ENCODE results near the gene XYLT1. TPM values are rescaled to one million over a fixed set of nuclear protein-coding genes. Genes with fewer than 3 reads are reported as not detected.
"Not testable (repeated sequence)": the region's sequence is repeated elsewhere in the genome, so short reads cannot be mapped to it uniquely, and the experiment has no call there.

Gene XYLT1
- polyA plus RNA-seq, 3 donors from 2014 or later: 0.79 to 6.2 (median 3.3) TPM

DNA sequence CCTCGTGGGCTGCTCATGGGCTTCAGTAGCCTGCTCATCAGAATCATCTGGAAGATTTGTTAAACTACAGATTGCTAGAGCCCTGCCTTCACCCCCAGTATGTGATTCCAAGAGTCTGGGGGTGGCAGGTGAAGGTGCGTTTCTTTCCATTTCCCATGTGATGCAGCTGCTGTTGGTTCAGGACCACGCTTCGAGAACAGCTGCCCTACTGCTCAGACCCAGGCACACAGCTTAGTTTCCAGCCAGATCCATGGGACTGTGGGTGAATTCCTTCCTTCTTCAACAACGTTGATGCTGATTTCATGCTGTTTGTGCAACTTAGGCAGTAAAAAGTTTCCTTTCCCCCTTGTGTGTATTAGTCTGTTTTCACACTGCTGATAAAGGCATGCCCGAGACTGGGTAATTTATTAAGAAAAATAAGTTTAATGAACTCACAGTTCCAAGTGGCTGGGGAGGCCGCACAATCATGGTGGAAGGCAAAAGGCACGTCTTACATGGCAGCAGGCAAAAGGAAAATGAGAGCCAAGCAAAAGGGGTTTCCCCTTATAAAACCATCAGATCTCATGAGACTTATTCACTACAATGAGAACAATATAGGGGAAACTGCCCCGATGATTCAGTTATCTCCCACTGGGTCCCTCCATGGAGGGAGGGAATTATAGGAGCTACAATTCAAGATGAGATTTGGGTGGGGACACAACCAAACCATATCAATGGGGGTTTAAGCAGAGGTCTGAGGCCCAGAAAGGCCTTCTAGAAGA, 159.2 kb downstream of the XYLT1 start:
- peak overlapping the region in 5 of 6 donors; percentile 65 to 91 (median 82) for H3K27ac Mint-ChIP-seq
- H3K27me3 Mint-ChIP-seq (ENCODE audit: low read depth in 3 of 3): no peaks in the 10 kb centered on the region
- DNase-seq: no peak
- H3K4me1 Mint-ChIP-seq: peaks cover 48 to 70% of the 10 kb centered on the region in 2 donors
- H3K36me3 Mint-ChIP-seq: peaks cover 0 to 4% (median 4%) of the 10 kb centered on the region in 3 donors
- no peaks in the 10 kb centered on the region for H3K9me3 Mint-ChIP-seq
- H3K4me3 Mint-ChIP-seq: peak overlapping the region in 4 of 5 donors; percentile 7 to 46 (median 24)

DNA sequence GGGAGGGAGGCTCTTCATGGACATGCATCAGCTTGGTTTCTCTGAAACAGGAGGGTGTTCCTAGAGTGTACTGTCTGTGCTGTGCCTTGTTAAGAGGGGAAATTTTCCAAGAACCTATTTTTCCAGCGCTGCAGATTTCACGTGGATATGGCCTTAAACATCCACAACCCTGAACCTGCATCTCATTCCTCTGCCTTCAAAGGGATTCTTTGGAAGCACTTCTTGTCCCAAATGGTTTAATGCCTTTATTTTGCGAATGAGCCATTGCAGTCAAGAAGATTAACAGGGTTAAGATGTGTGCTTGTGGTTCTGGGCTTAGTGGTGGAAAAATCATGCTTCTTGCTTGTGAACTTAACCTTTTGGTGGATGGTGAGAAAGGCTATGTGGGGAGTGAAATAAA, 161.2 kb downstream of the XYLT1 start:
- H3K27me3 Mint-ChIP-seq (ENCODE audit: low read depth in 3 of 3): no peaks in the 10 kb centered on the region
- peaks cover 0 to 4% (median 4%) of the 10 kb centered on the region in 3 donors for H3K36me3 Mint-ChIP-seq
- peak overlapping the region in 1 of 6 donors; percentile 23 for H3K27ac Mint-ChIP-seq
- DNase-seq: no peak
- H3K4me1 Mint-ChIP-seq: peaks cover 45 to 62% of the 10 kb centered on the region in 2 donors
- no peaks in the 10 kb centered on the region for H3K9me3 Mint-ChIP-seq
- no peak overlapping the region for H3K4me3 Mint-ChIP-seq

DNA sequence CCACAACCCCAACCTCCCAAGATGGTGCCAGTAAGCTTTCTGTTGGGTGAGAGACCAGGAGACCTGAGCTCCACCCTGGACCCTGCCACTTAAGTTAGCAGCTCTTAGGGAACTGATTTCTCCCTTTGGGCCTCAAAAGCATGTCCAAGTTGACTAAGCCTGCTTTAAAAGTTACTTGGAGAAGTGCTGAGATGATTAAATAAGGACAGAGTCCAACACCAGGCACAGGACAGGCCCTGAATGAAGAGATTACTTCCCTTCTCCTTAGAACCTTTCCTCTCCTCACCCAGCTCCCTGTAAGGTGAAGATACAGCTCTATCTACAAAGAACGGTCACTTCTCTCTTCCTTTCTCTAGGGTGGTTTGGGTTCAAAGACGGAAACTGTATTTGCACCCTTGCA, 162.6 kb downstream of the XYLT1 start:
- H3K9me3 Mint-ChIP-seq: no peaks in the 10 kb centered on the region
- H3K27ac Mint-ChIP-seq: no peak overlapping the region
- peaks cover 41 to 60% of the 10 kb centered on the region in 2 donors for H3K4me1 Mint-ChIP-seq

DNA sequence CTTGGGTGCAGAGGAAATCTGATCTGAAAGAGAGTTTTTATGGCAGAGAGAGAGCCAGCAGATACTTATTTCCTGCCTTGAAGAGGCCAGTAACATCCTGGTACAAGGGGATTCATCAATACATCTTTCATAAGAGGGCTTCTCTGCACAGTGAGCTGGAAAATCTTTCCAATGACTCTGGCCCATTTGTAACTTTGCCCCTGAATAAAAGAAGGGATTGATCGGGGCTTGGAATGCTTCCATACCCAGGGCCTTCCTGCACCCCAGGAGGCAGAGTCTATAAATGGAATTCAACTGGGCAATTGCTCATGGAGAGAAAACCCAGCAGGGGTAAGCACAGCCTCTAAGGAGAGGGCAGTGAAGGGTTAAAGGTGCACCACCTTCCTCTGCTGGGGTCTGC, 163.3 kb downstream of the XYLT1 start:
- H3K4me3 Mint-ChIP-seq: no peak overlapping the region
- H3K27ac Mint-ChIP-seq: no peak overlapping the region
- no peaks in the 10 kb centered on the region for H3K27me3 Mint-ChIP-seq (ENCODE audit: low read depth in 3 of 3)
- peaks cover 0 to 4% (median 4%) of the 10 kb centered on the region in 3 donors for H3K36me3 Mint-ChIP-seq
- peaks cover 41 to 60% of the 10 kb centered on the region in 2 donors for H3K4me1 Mint-ChIP-seq
- H3K9me3 Mint-ChIP-seq: no peaks in the 10 kb centered on the region
- DNase-seq: no peak

More for the DNA sequence above, 162.6 kb downstream of the XYLT1 start:
- H3K4me3 Mint-ChIP-seq: no peak overlapping the region
- H3K27me3 Mint-ChIP-seq (ENCODE audit: low read depth in 3 of 3): no peaks in the 10 kb centered on the region
- peaks cover 0 to 4% (median 4%) of the 10 kb centered on the region in 3 donors for H3K36me3 Mint-ChIP-seq
- DNase-seq: no peak

DNA sequence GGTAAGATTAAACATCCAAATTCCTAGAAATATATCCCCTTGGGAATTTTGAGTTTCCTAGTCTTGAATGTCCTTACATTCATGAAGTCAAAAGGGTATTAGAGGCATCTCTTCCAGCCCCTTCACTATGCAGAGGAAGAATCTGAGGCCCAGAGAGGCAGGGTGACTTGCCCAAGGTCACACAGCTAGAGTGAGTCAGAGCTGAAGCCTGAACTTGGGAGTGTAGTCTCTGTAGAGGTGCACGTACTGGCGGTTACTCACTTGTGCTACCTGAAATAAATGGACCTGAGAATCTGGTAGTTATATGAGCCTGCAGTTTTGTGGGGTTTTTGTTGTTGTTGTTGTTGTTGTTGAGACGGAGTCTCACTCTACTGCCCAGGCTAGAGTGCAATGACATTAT, 164.0 kb downstream of the XYLT1 start:
- Mint-ChIP-seq H3K4me1 (peaks cover 39 to 60% of the 10 kb centered on the region in 2 donors), H3K27me3 (ENCODE audit: low read depth in 3 of 3) (no peaks in the 10 kb centered on the region), H3K27ac (no peak overlapping the region)

DNA sequence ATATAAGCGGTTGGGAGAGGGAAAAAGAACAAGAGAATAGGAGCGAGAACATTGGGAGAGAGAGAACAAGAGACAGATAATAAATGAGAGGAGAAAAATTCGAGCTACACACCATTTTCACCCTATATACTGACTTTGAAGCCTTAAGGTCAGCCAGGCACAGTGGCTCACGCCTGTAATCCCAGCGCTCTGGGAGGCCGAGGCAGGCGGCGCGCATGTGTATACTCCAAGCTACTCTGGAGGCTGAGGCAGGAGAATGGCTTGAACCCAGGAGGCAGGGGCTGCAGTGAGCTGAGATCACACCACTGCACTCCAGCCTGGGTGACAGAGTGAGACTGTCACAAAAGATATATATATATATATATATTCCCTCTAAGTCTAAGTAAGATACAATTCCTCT, 164.5 kb downstream of the XYLT1 start:
- Mint-ChIP-seq H3K27ac (peak overlapping the region in 3 of 6 donors; percentile 8 to 23 (median 17)), H3K4me1 (peaks cover 37 to 58% of the 10 kb centered on the region in 2 donors)
- H3K36me3 Mint-ChIP-seq; DNase-seq; H3K9me3 Mint-ChIP-seq; H3K4me3 Mint-ChIP-seq; H3K27me3 Mint-ChIP-seq (ENCODE audit: low read depth in 3 of 3): not testable (repeated sequence)

More for the DNA sequence above, 164.0 kb downstream of the XYLT1 start:
- H3K36me3 Mint-ChIP-seq: peaks cover 0 to 4% (median 4%) of the 10 kb centered on the region in 3 donors
- no peak for DNase-seq
- no peak overlapping the region for H3K4me3 Mint-ChIP-seq
- H3K9me3 Mint-ChIP-seq: no peaks in the 10 kb centered on the region

DNA sequence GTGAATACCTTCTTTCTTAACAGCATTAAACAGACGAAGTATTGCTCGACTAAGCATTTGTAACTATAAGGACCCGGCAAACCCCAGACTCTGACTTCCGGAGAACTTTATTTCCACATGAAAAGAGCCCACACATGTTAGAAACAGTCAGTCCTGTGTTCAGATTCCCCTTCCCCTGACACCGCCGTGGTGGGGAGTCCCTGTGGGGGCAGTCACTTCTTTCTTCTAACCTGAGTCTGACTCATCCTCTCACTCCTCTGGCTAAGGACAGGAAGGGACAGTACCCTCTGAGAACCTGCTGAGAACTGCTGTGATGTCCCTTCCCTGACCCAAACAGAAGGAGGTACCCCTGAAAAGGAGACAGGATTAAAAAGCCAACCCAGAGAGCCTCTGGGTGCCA, 165.1 kb downstream of the XYLT1 start:
- no peaks in the 10 kb centered on the region for H3K9me3 Mint-ChIP-seq
- H3K4me3 Mint-ChIP-seq: no peak overlapping the region
- peaks cover 33 to 53% of the 10 kb centered on the region in 2 donors for H3K4me1 Mint-ChIP-seq
- no peaks in the 10 kb centered on the region for H3K27me3 Mint-ChIP-seq (ENCODE audit: low read depth in 3 of 3)
- H3K36me3 Mint-ChIP-seq: peaks cover 0 to 4% (median 4%) of the 10 kb centered on the region in 3 donors
- peak overlapping the region in 3 of 6 donors; percentile 8 to 30 (median 23) for H3K27ac Mint-ChIP-seq
- DNase-seq: peak in 1 of 3 donors; percentile 17

DNA sequence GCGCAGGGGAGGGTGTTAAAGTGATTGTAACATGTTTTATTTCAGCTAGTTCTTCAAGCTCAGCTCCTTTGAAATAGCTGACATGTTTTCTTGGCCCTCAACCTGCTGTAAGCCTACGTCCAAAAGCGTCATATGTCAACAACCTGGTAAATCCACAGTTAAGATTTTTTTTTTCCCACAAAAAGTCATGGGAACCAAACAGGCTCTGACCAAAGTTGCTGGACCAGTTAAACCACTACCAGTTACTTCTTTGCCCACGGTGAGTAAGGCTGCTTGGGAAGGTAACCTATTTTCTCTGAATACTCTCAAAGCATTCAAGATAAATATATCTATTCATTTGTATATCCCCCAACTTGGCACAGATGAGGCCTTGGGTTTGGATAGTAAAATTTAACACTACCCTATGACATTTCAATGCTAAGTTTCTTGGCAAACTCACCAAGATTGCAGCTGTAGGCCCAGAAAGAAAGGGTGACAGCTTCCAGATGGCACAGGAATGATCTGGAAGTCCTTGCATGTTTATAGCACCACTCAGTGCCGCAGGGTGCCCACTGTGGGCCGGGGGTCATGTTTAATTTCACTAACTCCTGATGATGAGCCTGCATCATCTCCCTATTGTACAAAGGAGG, 166.2 kb downstream of the XYLT1 start:
- Mint-ChIP-seq H3K9me3 (no peaks in the 10 kb centered on the region), H3K4me1 (peaks cover 35 to 49% of the 10 kb centered on the region in 2 donors), H3K4me3 (no peak overlapping the region), H3K27ac (peak overlapping the region in 1 of 6 donors; percentile 34), H3K27me3 (ENCODE audit: low read depth in 3 of 3) (no peaks in the 10 kb centered on the region), H3K36me3 (peaks cover 0 to 4% (median 0%) of the 10 kb centered on the region in 3 donors)
- DNase-seq: no peak

DNA sequence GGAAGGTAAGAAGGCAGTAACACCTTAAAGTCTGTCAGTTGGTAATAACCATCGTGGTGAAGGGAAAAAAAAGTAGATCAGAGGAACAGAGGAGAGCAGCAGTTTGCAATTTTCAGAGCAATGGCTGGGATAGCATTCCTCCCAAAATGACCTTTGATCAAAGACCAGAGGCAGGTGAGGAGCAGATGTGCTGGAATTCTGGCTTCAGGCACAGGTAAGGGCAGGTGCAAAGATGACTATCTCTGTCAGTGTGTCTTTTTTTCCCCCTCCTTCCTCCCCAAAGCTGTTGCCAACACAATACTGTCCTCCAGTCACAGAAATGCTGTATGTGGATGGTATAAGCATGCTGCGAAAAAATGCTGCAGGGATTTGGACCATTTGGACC, 166.7 kb downstream of the XYLT1 start:
- Mint-ChIP-seq H3K27ac (peak overlapping the region in 2 of 6 donors; percentile 28 to 52), H3K9me3 (no peaks in the 10 kb centered on the region), H3K36me3 (peaks cover 0 to 1% (median 0%) of the 10 kb centered on the region in 3 donors), H3K27me3 (ENCODE audit: low read depth in 3 of 3) (no peaks in the 10 kb centered on the region), H3K4me3 (no peak overlapping the region), H3K4me1 (peaks cover 33 to 49% of the 10 kb centered on the region in 2 donors)
- DNase-seq: no peak

DNA sequence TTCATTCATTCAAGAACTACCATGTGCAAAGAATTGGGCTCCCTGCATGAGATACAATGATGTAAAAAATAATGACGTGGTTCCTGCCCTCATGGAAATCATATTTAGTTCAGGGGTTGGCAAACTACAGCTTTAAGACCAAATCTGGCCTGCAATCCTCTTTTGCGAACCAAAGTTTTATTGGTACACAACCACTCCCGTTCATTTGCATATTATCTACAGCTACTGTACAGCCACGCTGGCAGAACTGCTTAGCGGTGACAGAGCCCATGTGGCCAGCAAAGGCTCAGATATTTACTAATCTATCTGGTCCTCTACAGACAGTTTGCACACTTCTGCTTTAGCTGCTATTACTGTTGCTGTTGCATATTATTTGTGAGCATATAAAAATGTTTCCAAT, 167.7 kb downstream of the XYLT1 start:
- no peak for DNase-seq
- peaks cover 32 to 51% of the 10 kb centered on the region in 2 donors for H3K4me1 Mint-ChIP-seq
- H3K4me3 Mint-ChIP-seq: no peak overlapping the region
- H3K36me3 Mint-ChIP-seq: no peaks in the 10 kb centered on the region
- no peaks in the 10 kb centered on the region for H3K27me3 Mint-ChIP-seq (ENCODE audit: low read depth in 3 of 3)
- no peaks in the 10 kb centered on the region for H3K9me3 Mint-ChIP-seq
- peak overlapping the region in 2 of 6 donors; percentile 20 to 53 for H3K27ac Mint-ChIP-seq

DNA sequence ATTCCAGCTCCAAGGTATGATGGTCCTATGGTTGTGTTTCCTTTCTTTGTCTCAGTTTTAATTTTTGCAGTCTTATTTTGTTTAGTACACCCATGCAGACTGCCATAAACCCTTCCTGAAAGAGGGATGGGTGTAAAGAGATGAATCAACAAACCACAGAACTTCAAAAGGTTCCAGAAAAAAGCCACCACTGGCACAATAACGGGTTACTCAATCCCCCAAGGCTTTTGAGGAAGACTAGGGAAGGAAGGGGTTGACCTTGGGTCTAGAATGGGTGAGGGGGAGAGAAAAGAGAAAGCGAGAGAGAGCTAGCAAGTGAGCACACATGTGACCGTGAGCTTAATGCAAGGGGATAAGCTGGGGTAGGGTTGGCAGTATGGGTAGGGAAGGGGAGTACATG, 168.1 kb downstream of the XYLT1 start:
- H3K4me3 Mint-ChIP-seq: peak overlapping the region in 1 of 5 donors; percentile 34
- no peaks in the 10 kb centered on the region for H3K36me3 Mint-ChIP-seq
- no peak for DNase-seq
- H3K27ac Mint-ChIP-seq: peak overlapping the region in 1 of 6 donors; percentile 53
- peaks cover 32 to 51% of the 10 kb centered on the region in 2 donors for H3K4me1 Mint-ChIP-seq
- no peaks in the 10 kb centered on the region for H3K9me3 Mint-ChIP-seq
- H3K27me3 Mint-ChIP-seq (ENCODE audit: low read depth in 3 of 3): no peaks in the 10 kb centered on the region

DNA sequence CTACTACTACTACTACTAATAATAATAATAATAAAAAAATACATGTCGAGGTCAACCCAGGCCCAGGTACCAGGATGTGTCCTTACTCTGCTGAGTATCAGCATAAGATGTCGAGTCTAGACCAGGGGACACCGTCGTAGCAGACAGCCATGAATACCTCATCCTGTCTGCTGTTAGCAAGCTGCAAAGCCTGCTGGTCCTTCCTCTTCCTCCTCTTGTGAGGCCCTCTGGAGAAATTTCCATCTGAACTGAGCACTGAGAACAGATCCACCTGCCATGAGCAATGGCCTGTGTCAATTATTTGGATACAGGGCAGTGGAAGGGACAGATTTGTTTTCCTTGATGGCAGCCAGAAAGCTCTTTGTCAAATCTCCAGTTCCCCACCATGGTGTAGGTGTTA, 168.5 kb downstream of the XYLT1 start:
- H3K9me3 Mint-ChIP-seq: no peaks in the 10 kb centered on the region
- peak overlapping the region in 2 of 5 donors; percentile 34 to 58 for H3K4me3 Mint-ChIP-seq
- no peaks in the 10 kb centered on the region for H3K27me3 Mint-ChIP-seq (ENCODE audit: low read depth in 3 of 3)
- peak overlapping the region in 1 of 6 donors; percentile 14 for H3K27ac Mint-ChIP-seq
- H3K36me3 Mint-ChIP-seq: no peaks in the 10 kb centered on the region
- peaks cover 32 to 51% of the 10 kb centered on the region in 2 donors for H3K4me1 Mint-ChIP-seq
- no peak for DNase-seq

DNA sequence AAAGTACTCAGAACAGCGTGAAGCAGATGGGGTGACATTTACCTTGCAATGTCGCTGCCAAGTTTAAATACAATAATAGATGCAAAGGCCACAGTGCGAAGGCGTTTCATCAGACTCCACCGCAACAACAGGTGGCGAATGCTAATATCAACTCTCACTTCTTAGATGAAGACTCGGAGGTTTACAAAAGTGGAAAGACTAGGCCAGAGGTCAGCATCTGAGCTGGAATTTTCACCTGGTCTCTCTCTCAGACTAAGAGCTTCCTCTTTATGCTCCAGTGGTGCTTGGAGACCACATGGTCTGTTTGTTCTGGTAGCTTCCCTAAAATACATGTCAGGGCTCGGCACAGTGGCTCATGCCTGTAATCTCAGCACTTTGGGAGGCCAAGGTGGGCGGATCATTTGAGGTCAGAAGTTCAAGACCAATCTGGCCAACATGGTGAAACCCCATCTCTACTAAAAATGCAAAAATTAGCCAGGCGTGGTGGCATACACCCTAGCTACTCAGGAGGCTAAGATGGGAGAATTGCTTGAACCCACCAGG, 169.1 kb downstream of the XYLT1 start:
- Mint-ChIP-seq H3K27ac (no peak overlapping the region), H3K36me3 (no peaks in the 10 kb centered on the region), H3K4me3 (no peak overlapping the region), H3K4me1 (peaks cover 32 to 56% of the 10 kb centered on the region in 2 donors), H3K9me3 (no peaks in the 10 kb centered on the region), H3K27me3 (ENCODE audit: low read depth in 3 of 3) (no peaks in the 10 kb centered on the region)
- no peak for DNase-seq

DNA sequence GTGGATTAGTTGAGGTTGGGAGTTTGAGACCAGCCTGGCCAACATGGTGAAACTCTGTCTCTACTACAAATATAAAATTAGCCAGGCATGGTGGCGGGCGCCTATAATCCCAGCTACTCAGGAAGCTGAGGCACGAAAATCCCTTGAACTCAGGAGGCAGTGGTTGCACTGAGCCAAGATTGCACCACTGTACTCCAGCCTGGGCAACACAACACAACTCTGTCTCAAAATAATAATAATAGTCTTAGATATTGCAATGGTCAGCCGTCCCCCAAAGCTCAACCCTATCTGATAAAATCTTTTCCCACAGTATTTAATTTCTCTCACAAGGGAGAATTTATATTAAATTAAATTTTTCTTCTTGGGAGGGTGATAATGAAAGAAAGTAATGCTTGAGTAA, 169.6 kb downstream of the XYLT1 start:
- Mint-ChIP-seq H3K36me3 (no peaks in the 10 kb centered on the region), H3K27me3 (ENCODE audit: low read depth in 3 of 3) (no peaks in the 10 kb centered on the region), H3K9me3 (no peaks in the 10 kb centered on the region), H3K27ac (peak overlapping the region in 1 of 6 donors; percentile 64), H3K4me3 (no peak overlapping the region), H3K4me1 (peaks cover 36 to 57% of the 10 kb centered on the region in 2 donors)
- DNase-seq: no peak
